ENCODE results near the gene RAB1B.

RAB1B gene

GRCh38 chr11:66268244-66268951 is at the start of gene RAB1B:
Gene RAB1B (plus strand): TSS chr11:66268639. CDS start chr11:66268680, 41 bp downstream.
- H3K4me3 ChIP-seq (ENCODE audit: low read depth, low read length), result peak within 1 kb of the TSS; percentile 98

GRCh38 chr11:66218846-66219620 is 49.4 kb upstream of the RAB1B start:
- H3K4me3 ChIP-seq (ENCODE audit: low read depth, low read length), result no peak overlapping the region

More at GRCh38 chr11:66268244-66268951, at the start of gene RAB1B:
- peak; percentile 96 for DNase-seq (ENCODE audit: low read depth)

GRCh38 chr11:66219846-66220565 is 48.4 kb upstream of the RAB1B start:
- no peak overlapping the region for H3K4me3 ChIP-seq (ENCODE audit: low read depth, low read length)
- DNase-seq (ENCODE audit: low read depth), result no peak

More at GRCh38 chr11:66218846-66219620, 49.4 kb upstream of the RAB1B start:
- no peak for DNase-seq (ENCODE audit: low read depth)

GRCh38 chr11:66220566-66220935 is 47.9 kb upstream of the RAB1B start:
- no peak for DNase-seq (ENCODE audit: low read depth)
- H3K4me3 ChIP-seq (ENCODE audit: low read depth, low read length), result no peak overlapping the region

GRCh38 chr11:66221012-66221411 is 47.4 kb upstream of the RAB1B start:
- DNase-seq (ENCODE audit: low read depth), result no peak
- H3K4me3 ChIP-seq (ENCODE audit: low read depth, low read length), result no peak overlapping the region

GRCh38 chr11:66221726-66222236 is 46.7 kb upstream of the RAB1B start:
- no peak overlapping the region for H3K4me3 ChIP-seq (ENCODE audit: low read depth, low read length)
- DNase-seq (ENCODE audit: low read depth), result no peak

GRCh38 chr11:66222358-66223149 is 45.9 kb upstream of the RAB1B start:
- DNase-seq (ENCODE audit: low read depth), result peak; percentile 62
- H3K4me3 ChIP-seq (ENCODE audit: low read depth, low read length), result no peak overlapping the region

- no peak for DNase-seq (ENCODE audit: low read depth)
- H3K4me3 ChIP-seq (ENCODE audit: low read depth, low read length), result no peak overlapping the region
These were observed 44.1 kb upstream of the RAB1B start for GRCh38 chr11:66224226-66224855.

GRCh38 chr11:66225066-66225465 is 43.4 kb upstream of the RAB1B start:
- DNase-seq (ENCODE audit: low read depth), result no peak
- H3K4me3 ChIP-seq (ENCODE audit: low read depth, low read length), result no peak overlapping the region

GRCh38 chr11:66226101-66226500 is 42.3 kb upstream of the RAB1B start:
- no peak for DNase-seq (ENCODE audit: low read depth)
- no peak overlapping the region for H3K4me3 ChIP-seq (ENCODE audit: low read depth, low read length)

- no peak overlapping the region for H3K4me3 ChIP-seq (ENCODE audit: low read depth, low read length)
- no peak for DNase-seq (ENCODE audit: low read depth)
These were observed 40.7 kb upstream of the RAB1B start for GRCh38 chr11:66227700-66228099.

GRCh38 chr11:66228521-66228920 is 39.9 kb upstream of the RAB1B start:
- no peak overlapping the region for H3K4me3 ChIP-seq (ENCODE audit: low read depth, low read length)
- no peak for DNase-seq (ENCODE audit: low read depth)

GRCh38 chr11:66230156-66230555 is 38.3 kb upstream of the RAB1B start:
- DNase-seq (ENCODE audit: low read depth), result no peak
- no peak overlapping the region for H3K4me3 ChIP-seq (ENCODE audit: low read depth, low read length)

GRCh38 chr11:66230978-66231377 is 37.5 kb upstream of the RAB1B start:
- H3K4me3 ChIP-seq (ENCODE audit: low read depth, low read length), result no peak overlapping the region
- DNase-seq (ENCODE audit: low read depth), result no peak

- DNase-seq (ENCODE audit: low read depth), result no peak
- no peak overlapping the region for H3K4me3 ChIP-seq (ENCODE audit: low read depth, low read length)
These were observed 36.9 kb upstream of the RAB1B start for GRCh38 chr11:66231561-66231960.

- no peak for DNase-seq (ENCODE audit: low read depth)
- no peak overlapping the region for H3K4me3 ChIP-seq (ENCODE audit: low read depth, low read length)
These were observed 35.7 kb upstream of the RAB1B start for GRCh38 chr11:66232769-66233168.

GRCh38 chr11:66233301-66233700 is 35.1 kb upstream of the RAB1B start:
- no peak overlapping the region for H3K4me3 ChIP-seq (ENCODE audit: low read depth, low read length)
- no peak for DNase-seq (ENCODE audit: low read depth)

GRCh38 chr11:66235141-66235540 is 33.3 kb upstream of the RAB1B start:
- DNase-seq (ENCODE audit: low read depth), result no peak

GRCh38 chr11:66237867-66238266 is 30.6 kb upstream of the RAB1B start:
- H3K4me3 ChIP-seq (ENCODE audit: low read depth, low read length), result no peak overlapping the region
- DNase-seq (ENCODE audit: low read depth), result no peak

More at GRCh38 chr11:66235141-66235540, 33.3 kb upstream of the RAB1B start:
- H3K4me3 ChIP-seq (ENCODE audit: low read depth, low read length), result no peak overlapping the region
